Progenitor cell of endocrine pancreas (in vitro differentiated cells): ENCODE measurements around the gene LIPF. TPM values are rescaled to one million over a fixed set of nuclear protein-coding genes. Genes with fewer than 3 reads are reported as not detected.

ENCODE experiments used
- DNase-seq: peaks from one replicate; pipeline ENCODE4 v3.0.0; 2021; ENCODE audit warnings: low spot score; ENCODE audit not compliant: unreplicated experiment
- H3K27ac Mint-ChIP-seq: 2 replicates; pipeline ENCODE4 v1.8.0; 2021; ENCODE audit warnings: mild to moderate bottlenecking, moderate library complexity, mixed read lengths
- H3K27me3 Mint-ChIP-seq: 2 replicates; pipeline ENCODE4 v1.8.0; 2021; ENCODE audit warnings: mixed read lengths
- H3K36me3 Mint-ChIP-seq: 2 replicates; pipeline ENCODE4 v1.8.0; 2022; ENCODE audit warnings: mixed read lengths; ENCODE audit not compliant: insufficient read depth
- H3K4me1 Mint-ChIP-seq: 2 replicates; pipeline ENCODE4 v1.8.0; 2021; ENCODE audit warnings: low read depth, mixed read lengths
- H3K4me3 Mint-ChIP-seq: 2 replicates; pipeline ENCODE4 v1.8.0; 2021; ENCODE audit warnings: low read depth, mild to moderate bottlenecking, moderate library complexity, mixed read lengths
- H3K9me3 Mint-ChIP-seq: 2 replicates; pipeline ENCODE4 v1.8.0; 2021; ENCODE audit warnings: low read depth, mixed read lengths
- total RNA-seq: library from RNA; stranded (reverse); gene quantifications from 2 replicates; pipeline ENCODE4 v1.2.1, GENCODE V29; 2021
- TF ChIP-seq, protein P1 (sequence below): fragments of 200-600 bp; sonication (generic); IDR thresholded peaks from one replicate; pipeline ENCODE4 v1.5.0; 2021; ENCODE audit warnings: antibody characterized with exemption, mild to moderate bottlenecking; ENCODE audit not compliant: unreplicated experiment

Gene LIPF
- total RNA-seq, 1 donor from 2014 or later, result not detected

DNA sequence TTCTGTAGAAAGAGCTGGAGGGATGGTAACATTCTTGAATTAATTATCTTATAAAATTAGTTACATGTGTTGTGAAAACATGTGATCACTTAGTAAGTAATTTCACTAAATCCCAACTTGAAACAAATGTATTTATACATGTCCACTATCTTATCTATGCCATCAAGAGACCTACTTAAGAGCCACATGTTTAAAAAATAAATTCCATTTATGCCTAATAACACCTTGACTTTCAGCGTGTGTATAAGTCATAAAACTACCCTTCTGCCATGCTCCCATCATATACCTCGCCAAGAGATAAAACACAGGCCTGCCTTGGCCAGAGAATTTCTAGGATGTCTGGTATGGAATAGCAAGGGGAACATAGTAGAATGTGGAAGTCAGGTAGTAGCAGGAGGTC lies 40.4 kb upstream of the LIPF start:
- no peaks in the 10 kb centered on the region for H3K36me3 Mint-ChIP-seq
- H3K4me3 Mint-ChIP-seq, result no peak overlapping the region
- no peak for DNase-seq
- no peak overlapping the region for H3K27ac Mint-ChIP-seq
- H3K4me1 Mint-ChIP-seq, result no peaks in the 10 kb centered on the region
- H3K9me3 Mint-ChIP-seq, result peaks cover 11% of the 10 kb centered on the region
- TF ChIP-seq, protein P1, sequence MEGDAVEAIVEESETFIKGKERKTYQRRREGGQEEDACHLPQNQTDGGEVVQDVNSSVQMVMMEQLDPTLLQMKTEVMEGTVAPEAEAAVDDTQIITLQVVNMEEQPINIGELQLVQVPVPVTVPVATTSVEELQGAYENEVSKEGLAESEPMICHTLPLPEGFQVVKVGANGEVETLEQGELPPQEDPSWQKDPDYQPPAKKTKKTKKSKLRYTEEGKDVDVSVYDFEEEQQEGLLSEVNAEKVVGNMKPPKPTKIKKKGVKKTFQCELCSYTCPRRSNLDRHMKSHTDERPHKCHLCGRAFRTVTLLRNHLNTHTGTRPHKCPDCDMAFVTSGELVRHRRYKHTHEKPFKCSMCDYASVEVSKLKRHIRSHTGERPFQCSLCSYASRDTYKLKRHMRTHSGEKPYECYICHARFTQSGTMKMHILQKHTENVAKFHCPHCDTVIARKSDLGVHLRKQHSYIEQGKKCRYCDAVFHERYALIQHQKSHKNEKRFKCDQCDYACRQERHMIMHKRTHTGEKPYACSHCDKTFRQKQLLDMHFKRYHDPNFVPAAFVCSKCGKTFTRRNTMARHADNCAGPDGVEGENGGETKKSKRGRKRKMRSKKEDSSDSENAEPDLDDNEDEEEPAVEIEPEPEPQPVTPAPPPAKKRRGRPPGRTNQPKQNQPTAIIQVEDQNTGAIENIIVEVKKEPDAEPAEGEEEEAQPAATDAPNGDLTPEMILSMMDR, result no peak
- H3K27me3 Mint-ChIP-seq, result peaks cover 2% of the 10 kb centered on the region

DNA sequence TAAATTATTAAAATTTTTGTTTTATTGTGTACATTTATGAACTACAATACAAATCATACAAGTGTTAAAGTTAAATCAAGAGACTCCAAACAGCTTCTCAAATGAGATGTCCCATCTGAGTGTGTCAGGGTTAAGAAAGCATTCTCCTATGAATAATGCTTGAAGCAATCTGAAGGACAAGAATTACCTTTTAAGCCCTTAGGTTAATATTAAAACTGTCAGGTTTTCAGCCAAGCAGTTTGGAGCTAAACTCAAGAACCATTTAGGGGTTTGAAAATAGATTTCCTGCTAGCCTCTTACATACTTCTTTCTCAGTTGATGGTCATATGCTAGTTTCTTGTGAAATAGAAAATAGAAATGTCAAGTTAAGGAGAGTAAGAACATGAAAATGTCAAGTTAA lies 39.4 kb upstream of the LIPF start:
- TF ChIP-seq, protein P1, result no peak
- peaks cover 11% of the 10 kb centered on the region for H3K9me3 Mint-ChIP-seq
- H3K36me3 Mint-ChIP-seq, result no peaks in the 10 kb centered on the region
- H3K27me3 Mint-ChIP-seq, result peaks cover 2% of the 10 kb centered on the region
- no peak for DNase-seq
- no peaks in the 10 kb centered on the region for H3K4me1 Mint-ChIP-seq
- H3K27ac Mint-ChIP-seq, result no peak overlapping the region
- no peak overlapping the region for H3K4me3 Mint-ChIP-seq

DNA sequence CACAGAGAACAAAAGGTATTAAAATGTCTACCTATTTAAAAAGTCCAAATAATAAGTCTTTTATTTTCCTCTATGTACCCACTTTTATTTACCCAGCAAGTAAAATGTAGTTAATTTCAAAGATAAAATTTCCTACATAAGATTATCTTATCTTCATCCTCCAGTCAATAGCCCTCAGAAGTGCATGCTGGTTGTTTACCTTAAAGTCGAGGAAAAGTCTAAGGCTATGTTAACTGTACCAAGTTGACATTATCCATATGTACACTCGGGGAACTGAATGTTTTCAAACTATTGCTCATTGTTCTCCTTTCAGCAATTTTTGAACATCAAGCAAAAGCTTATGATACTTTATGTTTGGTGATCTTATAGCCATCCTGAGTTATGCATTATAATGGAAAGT lies 24.1 kb upstream of the LIPF start:
- no peak for DNase-seq
- TF ChIP-seq, protein P1, result no peak
- Mint-ChIP-seq H3K27ac (no peak overlapping the region), H3K4me1 (peaks cover 6% of the 10 kb centered on the region), H3K9me3 (peaks cover 23% of the 10 kb centered on the region), H3K4me3 (no peak overlapping the region), H3K36me3 (peaks cover 1% of the 10 kb centered on the region), H3K27me3 (peaks cover 14% of the 10 kb centered on the region)

DNA sequence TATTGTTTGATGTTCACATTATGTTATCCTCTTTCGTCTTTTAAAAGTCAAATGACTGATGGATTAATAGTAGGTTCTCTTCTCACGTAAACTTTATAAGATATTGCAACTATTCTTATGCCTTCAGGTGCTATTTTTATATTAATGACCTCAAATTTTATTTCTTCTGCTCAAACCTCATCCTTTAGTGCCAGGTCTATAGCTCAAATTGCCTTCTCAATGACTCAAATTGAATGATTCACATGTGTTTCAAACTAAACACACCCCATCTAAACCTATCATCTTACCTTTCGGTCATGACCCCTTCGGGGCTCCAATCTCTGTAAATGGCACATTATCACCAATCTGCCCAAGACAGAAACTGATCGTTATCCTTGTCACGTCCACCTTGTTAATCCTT lies 22.0 kb upstream of the LIPF start:
- H3K4me1 Mint-ChIP-seq, result peaks cover 6% of the 10 kb centered on the region
- peaks cover 8% of the 10 kb centered on the region for H3K9me3 Mint-ChIP-seq

DNA sequence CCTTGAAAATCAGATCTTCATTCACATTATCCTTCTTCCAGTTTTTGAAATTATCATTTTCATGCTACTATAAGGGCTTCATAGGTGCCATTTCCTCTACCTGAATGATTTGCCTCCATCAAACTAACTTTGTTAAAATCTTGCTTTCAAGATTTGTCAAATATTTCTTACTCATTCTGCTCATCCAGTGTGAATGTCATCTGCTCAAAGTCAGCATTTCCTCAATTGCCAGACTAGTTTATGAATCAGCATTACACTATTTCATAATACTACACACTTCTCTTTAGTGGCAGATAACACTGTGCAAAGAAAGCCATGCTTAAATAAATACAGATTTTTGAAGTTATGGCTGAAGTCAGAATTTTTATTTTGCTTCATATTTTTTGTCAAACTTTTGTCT lies 21.3 kb upstream of the LIPF start:
- Mint-ChIP-seq H3K4me3 (no peak overlapping the region), H3K27me3 (peaks cover 23% of the 10 kb centered on the region), H3K36me3 (peaks cover 1% of the 10 kb centered on the region), H3K27ac (no peak overlapping the region), H3K4me1 (peaks cover 6% of the 10 kb centered on the region), H3K9me3 (peaks cover 3% of the 10 kb centered on the region)
- DNase-seq, result no peak
- TF ChIP-seq, protein P1, result no peak

More for the DNA sequence above, 22.0 kb upstream of the LIPF start:
- TF ChIP-seq, protein P1, result no peak
- Mint-ChIP-seq H3K36me3 (peaks cover 1% of the 10 kb centered on the region), H3K27me3 (peaks cover 21% of the 10 kb centered on the region), H3K4me3 (no peak overlapping the region), H3K27ac (no peak overlapping the region)
- DNase-seq, result no peak
